IPS-NIHi7 (cell line): ENCODE data around the gene C10orf67.
"Not testable (repeated sequence)": the region's sequence is repeated elsewhere in the genome, so short reads cannot be mapped to it uniquely, and the experiment has no call there.

Experiments used
- DNase-seq: peaks from one replicate; pipeline ENCODE4 v3.0.0; 2012; ENCODE audit warnings: mixed read lengths; ENCODE audit errors: extremely low spot score

Gene C10orf67

GRCh38 chr10:23344241-23344841, at the start of gene C10orf67:
Gene C10orf67, minus strand, starts transcription at chr10:23344797. Its CDS starts 23 bp downstream, at chr10:23344774.
- peak; percentile 44 for DNase-seq

GRCh38 chr10:23391821-23392220, 47.2 kb upstream of the C10orf67 start:
- no peak for DNase-seq

DNA sequence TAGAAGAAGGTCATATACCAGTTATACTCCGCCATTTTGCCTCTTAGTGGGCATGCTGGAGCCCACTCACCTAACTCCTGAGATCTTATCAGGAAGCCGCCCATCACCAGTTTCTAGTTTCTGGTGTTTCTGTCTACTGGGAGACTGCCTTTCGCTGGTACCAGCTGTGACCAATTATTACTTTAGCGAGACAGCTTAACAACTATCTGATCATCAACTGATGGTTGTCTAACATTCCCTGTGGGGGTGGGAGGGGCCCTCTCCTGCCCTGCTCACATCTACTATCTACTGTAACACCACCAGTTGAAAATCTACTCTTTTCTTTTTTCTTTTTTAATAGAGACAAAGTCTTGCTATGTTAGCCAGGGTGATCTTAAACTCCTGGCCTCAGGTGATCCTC, 46.2 kb upstream of the C10orf67 start:
- no peak for DNase-seq

DNA sequence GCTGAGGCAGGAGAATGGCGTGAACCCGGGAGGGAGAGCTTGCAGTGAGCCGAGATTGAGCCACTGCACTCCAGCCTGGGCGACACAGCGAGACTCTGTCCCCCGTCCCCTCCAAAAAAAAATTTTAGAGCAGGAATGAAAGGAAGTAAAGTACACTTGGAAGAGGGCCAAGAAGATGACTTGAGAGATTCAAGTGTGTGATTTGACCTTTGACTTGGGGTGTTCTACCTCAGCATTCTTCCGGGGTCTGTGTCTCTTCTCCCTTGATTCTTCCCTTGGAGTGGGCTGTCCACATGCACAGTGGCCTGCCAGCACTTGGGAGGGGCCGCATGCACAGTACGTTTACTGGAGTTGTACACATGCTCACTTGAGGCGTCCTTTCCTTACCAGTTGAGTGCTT, 45.8 kb upstream of the C10orf67 start:
- not testable (repeated sequence) for DNase-seq

DNA sequence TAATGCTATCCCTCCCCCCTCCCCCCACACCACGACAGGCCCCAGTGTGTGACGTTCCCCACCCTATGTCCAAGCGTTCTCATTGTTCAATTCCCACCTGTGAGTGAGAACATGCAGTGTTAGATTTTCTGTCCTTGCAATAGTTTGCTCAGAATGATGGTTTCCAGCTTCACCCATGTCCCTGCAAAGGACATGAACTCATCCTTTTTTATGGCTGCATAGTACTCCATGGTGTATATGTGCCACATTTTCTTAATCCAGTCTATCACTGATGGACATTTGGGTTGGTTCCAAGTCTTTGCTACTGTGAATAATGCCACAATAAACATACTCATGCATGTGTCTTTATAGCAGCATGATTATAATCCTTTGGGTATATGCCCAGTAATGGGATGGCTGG, 42.9 kb upstream of the C10orf67 start:
- DNase-seq: not testable (repeated sequence)

DNA sequence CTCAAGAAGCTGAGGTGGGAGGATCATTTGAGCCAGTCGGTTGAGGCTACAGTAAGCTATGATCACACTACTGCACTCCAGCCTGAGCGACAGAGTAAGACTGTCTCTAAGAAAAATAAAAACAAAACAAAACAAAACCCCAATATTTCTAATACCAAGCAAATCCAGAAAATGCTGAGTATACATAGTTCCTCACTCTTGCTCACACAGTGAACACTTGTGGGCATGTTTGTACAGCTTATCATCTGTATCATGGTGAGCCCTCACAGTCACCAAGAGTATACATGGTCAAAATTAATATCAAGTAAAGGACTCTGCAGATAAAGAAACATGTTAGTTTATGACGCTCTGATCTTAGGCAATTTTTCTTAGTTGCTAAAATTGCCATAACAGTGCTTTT, 41.5 kb upstream of the C10orf67 start:
- no peak for DNase-seq

DNA sequence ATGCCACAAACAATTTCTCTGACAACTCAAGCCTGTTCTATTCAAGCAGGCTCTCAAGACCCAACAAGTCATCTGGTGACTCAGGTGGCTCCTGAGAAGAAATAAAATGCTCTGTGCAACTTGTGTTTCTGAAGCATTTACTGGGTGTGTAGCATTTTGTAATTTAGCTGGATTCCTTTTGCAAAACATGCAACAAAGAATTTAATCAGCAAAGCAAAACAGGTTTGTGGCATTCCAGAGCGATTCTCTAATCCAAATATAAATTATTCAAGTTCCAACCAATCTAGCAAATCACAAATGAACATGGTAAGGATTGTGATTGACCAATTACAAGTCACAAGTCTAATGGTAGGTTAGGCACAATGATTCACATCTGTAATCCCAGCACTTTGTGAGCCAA, 39.8 kb upstream of the C10orf67 start:
- no peak for DNase-seq

- no peak for DNase-seq
These were observed 39.0 kb upstream of the C10orf67 start for GRCh38 chr10:23383637-23384036.

- no peak for DNase-seq
These were observed 36.9 kb upstream of the C10orf67 start for GRCh38 chr10:23381298-23382040.

DNA sequence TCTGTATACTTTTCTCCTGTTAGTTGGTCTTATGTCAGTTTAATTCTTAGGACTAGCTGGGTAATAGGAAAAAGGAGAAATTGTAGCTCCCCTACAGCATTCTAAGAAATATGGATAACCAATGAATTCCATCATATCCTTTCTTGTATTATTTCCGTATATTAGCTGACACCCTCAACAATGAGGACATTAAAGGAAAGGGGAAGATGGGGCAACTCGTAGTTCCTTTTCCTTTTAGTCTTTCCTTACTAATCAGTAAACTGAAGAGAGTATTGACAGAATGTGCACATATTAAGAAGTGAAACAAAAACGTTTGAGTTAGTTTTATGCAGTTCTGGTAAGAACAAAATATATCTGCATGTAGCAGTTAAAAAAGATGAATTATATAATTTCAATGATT, 35.1 kb upstream of the C10orf67 start:
- DNase-seq: no peak

DNA sequence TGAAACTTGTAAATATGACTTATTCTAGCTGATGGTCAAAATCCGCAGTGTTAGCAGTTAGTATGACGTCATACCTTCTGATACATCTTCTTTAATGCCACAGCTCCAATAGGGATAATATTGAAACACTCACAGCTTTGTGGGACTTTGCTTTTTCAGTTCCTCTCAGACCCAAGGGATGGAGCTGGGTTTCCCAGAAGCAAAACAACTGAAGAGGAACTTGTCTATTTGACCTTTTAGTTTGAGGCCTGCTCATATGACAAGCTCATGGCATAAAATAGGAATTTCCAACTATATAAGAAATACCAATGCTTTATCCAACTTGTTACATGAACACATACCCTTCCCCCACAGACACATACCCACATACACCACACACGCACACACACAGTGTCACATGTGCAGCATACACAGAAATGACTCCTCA, 31.6 kb upstream of the C10orf67 start:
- no peak for DNase-seq

GRCh38 chr10:23375366-23375765, 30.8 kb upstream of the C10orf67 start:
- DNase-seq: no peak

GRCh38 chr10:23373156-23373555, 28.6 kb upstream of the C10orf67 start:
- DNase-seq: no peak

DNA sequence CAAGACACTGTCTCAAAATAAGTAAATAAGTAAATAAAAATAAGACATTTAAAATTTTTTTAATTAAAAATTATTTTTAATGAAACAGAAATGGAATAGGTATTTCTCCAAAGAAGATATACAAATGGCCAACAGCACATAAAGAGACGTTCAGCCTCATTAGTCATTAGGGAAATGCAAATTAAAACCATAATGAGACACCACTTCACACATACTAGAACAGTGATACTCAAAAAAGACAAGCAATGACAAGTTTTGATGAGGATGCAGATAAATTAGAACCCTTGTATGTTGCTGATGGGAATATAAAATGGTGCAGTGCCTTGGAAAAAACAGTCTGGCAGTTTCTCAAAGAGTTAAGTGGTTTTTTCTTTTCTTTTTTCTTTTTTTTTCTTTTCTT, 26.5 kb upstream of the C10orf67 start:
- no peak for DNase-seq

- DNase-seq: no peak
These were observed 25.5 kb upstream of the C10orf67 start for GRCh38 chr10:23370106-23370505.

DNA sequence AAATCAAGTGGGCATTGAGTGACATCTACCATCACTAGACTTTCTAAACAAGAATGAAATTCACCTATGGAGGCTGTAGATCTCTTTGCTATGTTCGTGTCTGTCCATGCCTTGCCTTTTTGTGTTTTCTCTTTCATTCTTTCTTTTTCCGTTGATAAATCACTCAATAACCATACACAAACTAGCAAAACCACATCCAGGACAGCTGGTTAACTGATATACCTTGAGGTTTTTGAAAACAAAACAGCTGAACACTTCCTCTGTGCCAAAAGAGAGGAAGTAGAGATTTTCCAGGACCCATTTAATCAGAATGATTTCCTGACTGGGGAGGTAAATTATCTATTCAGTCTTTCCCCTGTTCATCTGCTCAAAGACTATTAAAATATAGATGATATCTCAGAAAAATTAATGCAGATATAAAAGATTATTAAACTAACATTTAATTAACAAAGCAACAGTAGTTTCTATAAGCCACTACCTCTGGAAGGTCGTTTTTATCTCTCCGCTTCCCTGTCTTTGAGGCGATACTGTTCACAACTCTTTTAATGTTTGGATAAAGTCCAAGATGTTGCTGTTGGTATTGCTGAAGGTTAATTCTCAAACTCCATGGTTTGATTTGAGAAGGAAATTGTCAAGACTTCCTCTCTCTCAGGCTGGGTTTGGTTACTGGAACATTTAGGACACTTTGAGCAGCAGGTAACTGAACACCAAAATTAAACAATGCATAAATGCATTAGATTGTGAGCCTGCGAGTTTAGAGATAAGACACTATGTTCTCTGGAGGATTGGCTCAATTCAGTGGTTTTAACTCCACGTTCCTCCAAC, 24.4 kb upstream of the C10orf67 start:
- no peak for DNase-seq

GRCh38 chr10:23367896-23368595, 23.4 kb upstream of the C10orf67 start:
- no peak for DNase-seq

DNA sequence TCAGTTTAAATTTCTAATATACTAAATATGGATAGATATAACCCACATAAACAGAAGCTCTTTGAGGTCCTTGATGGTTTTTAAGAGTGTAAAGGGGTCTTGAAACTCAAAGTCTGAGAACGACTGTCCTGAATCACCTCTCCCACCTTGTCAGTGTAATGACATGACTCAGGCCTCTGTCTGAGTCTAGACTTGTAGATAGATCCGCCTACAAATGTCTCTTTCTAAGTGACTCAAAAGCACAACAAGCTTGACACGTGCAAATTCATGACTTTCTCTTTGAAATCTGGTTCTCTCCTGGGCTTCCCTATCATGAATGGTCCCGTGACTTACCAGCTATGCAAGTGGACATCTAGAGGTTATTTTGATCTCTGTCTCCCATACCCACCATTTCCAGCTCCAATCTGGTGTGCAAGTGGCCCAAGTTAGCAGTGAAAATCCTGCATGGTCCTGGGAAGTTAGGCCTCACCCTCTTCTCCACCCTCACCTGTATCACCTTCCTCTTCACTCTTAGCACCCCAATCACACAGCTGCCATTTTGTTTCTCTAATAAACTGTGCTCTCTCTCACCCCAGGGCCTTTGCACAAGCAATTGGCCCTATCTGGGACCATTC, 20.9 kb upstream of the C10orf67 start:
- not testable (repeated sequence) for DNase-seq

GRCh38 chr10:23364378-23364777, 19.8 kb upstream of the C10orf67 start:
- DNase-seq: no peak

DNA sequence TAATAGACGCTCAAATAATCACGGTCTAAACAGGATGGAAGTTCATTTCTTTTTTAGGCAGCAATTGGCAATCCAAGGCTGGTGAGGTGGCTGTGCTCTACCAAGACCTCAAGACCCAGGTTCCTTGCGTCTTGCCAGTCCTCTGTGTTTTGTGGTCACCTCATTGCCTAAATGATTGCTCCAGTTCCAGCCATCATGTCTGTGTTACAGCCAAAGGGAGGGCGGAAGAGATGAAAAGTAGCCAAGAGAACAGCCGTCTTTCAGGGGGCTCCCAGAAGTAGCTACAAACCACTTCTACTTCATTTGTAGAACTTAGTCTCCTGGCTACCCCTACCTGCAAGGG, 19.2 kb upstream of the C10orf67 start:
- no peak for DNase-seq

GRCh38 chr10:23362879-23363792, 18.5 kb upstream of the C10orf67 start:
- no peak for DNase-seq
